Measurements from ENCODE around the gene INTS7.

- TF ChIP-seq POLR2A (IDR thresholded peaks at IDR 0.05; ENCODE audit: borderline replicate concordance, extremely low read depth, insufficient read depth, insufficient read length) (no peak), TCF7L2 (IDR thresholded peaks at IDR 0.05; ENCODE audit: borderline replicate concordance, extremely low read depth, insufficient read depth, insufficient read length) (no peak), POLR2AphosphoS5 (IDR thresholded peaks at IDR 0.05; ENCODE audit: low read depth, low read length) (no peak), RAD21 (IDR thresholded peaks at IDR 0.05; ENCODE audit: low read depth) (no peak), JUND (IDR thresholded peaks at IDR 0.05) (no peak), EZH2 (IDR thresholded peaks at IDR 0.05) (no peak)
- TF ChIP-seq, protein P1, sequence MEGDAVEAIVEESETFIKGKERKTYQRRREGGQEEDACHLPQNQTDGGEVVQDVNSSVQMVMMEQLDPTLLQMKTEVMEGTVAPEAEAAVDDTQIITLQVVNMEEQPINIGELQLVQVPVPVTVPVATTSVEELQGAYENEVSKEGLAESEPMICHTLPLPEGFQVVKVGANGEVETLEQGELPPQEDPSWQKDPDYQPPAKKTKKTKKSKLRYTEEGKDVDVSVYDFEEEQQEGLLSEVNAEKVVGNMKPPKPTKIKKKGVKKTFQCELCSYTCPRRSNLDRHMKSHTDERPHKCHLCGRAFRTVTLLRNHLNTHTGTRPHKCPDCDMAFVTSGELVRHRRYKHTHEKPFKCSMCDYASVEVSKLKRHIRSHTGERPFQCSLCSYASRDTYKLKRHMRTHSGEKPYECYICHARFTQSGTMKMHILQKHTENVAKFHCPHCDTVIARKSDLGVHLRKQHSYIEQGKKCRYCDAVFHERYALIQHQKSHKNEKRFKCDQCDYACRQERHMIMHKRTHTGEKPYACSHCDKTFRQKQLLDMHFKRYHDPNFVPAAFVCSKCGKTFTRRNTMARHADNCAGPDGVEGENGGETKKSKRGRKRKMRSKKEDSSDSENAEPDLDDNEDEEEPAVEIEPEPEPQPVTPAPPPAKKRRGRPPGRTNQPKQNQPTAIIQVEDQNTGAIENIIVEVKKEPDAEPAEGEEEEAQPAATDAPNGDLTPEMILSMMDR (IDR thresholded peaks at IDR 0.05 in 2 of 3, conservative IDR thresholded peaks at IDR 0.05 in 1 of 3; ENCODE audit: borderline replicate concordance in 1 of 3, insufficient read depth in 1 of 3, low read depth in 2 of 3, low read length in 2 of 3), result no peak
- TF ChIP-seq, protein P2, sequence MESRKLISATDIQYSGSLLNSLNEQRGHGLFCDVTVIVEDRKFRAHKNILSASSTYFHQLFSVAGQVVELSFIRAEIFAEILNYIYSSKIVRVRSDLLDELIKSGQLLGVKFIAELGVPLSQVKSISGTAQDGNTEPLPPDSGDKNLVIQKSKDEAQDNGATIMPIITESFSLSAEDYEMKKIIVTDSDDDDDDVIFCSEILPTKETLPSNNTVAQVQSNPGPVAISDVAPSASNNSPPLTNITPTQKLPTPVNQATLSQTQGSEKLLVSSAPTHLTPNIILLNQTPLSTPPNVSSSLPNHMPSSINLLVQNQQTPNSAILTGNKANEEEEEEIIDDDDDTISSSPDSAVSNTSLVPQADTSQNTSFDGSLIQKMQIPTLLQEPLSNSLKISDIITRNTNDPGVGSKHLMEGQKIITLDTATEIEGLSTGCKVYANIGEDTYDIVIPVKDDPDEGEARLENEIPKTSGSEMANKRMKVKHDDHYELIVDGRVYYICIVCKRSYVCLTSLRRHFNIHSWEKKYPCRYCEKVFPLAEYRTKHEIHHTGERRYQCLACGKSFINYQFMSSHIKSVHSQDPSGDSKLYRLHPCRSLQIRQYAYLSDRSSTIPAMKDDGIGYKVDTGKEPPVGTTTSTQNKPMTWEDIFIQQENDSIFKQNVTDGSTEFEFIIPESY (IDR thresholded peaks at IDR 0.05; ENCODE audit: extremely low read depth, insufficient replicate concordance, low read length), result no peak
- TF ChIP-seq, protein P3, sequence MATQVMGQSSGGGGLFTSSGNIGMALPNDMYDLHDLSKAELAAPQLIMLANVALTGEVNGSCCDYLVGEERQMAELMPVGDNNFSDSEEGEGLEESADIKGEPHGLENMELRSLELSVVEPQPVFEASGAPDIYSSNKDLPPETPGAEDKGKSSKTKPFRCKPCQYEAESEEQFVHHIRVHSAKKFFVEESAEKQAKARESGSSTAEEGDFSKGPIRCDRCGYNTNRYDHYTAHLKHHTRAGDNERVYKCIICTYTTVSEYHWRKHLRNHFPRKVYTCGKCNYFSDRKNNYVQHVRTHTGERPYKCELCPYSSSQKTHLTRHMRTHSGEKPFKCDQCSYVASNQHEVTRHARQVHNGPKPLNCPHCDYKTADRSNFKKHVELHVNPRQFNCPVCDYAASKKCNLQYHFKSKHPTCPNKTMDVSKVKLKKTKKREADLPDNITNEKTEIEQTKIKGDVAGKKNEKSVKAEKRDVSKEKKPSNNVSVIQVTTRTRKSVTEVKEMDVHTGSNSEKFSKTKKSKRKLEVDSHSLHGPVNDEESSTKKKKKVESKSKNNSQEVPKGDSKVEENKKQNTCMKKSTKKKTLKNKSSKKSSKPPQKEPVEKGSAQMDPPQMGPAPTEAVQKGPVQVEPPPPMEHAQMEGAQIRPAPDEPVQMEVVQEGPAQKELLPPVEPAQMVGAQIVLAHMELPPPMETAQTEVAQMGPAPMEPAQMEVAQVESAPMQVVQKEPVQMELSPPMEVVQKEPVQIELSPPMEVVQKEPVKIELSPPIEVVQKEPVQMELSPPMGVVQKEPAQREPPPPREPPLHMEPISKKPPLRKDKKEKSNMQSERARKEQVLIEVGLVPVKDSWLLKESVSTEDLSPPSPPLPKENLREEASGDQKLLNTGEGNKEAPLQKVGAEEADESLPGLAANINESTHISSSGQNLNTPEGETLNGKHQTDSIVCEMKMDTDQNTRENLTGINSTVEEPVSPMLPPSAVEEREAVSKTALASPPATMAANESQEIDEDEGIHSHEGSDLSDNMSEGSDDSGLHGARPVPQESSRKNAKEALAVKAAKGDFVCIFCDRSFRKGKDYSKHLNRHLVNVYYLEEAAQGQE (IDR thresholded peaks at IDR 0.05; ENCODE audit: low read depth), result no peak
- TF ChIP-seq, protein P4, sequence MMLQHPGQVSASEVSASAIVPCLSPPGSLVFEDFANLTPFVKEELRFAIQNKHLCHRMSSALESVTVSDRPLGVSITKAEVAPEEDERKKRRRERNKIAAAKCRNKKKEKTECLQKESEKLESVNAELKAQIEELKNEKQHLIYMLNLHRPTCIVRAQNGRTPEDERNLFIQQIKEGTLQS (IDR thresholded peaks at IDR 0.05), result no peak
Measured at GRCh38 chr1:211896958-211897357, 138.4 kb downstream of the INTS7 start.
